HEK293 (cell line): ENCODE measurements around the gene PABPC3.

Experiments used
- ZNF311 ChIP-seq: fragments of 450-650 bp; formaldehyde crosslinking; IDR thresholded peaks from 2 replicates; pipeline ENCODE4 v1.5.1; 2017; ENCODE audit warnings: missing biosample characterization, missing genetic modification characterization, borderline replicate concordance
- ZNF416 ChIP-seq: fragments of 450-650 bp; formaldehyde crosslinking; IDR thresholded peaks from 2 replicates; pipeline ENCODE4 v1.5.1; 2016; ENCODE audit warnings: missing biosample characterization, missing genetic modification characterization

DNA sequence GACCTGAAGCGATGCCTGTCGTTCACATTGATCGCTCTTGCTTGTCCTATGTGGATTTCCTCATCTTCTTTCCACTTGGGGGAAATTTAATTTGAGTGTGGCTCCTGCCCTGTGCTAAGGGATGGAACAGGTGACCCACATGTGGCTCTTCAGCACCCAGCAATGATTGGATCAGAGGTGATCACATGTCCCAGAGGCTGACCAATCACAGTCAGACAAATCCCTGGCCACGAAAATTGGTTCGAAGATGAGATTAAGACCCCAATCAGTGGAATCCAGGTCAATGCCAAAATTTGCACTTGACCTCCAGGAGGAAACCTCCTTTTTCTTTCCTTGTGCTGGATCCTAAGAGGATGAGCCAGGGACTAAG lies 52.5 kb downstream of the PABPC3 start:
- no peak for TF ChIP-seq ZNF416 (tag by site-specific recombination)
- TF ChIP-seq ZNF311 (tag by site-specific recombination) = no peak
